ENCODE data around the gene PODN. TPM values are rescaled to one million over a fixed set of nuclear protein-coding genes. Genes with fewer than 3 reads are reported as not detected.

Gene PODN
- total RNA-seq, 1 donor from 2014 or later: 0.53 TPM

DNA sequence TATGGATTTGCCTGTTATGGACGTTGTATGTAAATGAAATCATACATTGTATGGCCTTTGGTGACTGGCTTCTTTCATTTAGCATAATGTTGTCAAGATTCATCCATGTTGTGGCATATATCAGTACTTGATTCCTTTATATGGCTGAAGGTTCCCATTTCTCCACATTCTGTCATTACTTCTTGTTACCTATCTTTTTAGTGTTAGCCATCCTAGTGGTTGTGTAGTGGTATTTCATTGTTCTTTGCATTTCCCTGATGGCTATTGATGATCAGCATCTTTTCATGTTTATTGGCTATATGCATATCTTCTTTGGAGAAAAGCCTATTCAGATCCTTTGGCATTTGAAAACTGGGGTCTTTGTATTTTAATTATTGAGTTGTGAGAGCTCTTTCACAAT, 39.8 kb upstream of the PODN start:
- FAIRE-seq (no peak), DNase-seq (ENCODE audit: low read depth) (no peak)
- H3K4me3 ChIP-seq (ENCODE audit: low read depth, low read length): no peak overlapping the region
- no peaks in the 10 kb centered on the region for H3K27me3 ChIP-seq (ENCODE audit: control insufficient read depth, insufficient read depth, low read length)
- no peaks in the 10 kb centered on the region for H3K36me3 ChIP-seq (ENCODE audit: control insufficient read depth, insufficient read depth, low read length)
- TF ChIP-seq, protein P1, sequence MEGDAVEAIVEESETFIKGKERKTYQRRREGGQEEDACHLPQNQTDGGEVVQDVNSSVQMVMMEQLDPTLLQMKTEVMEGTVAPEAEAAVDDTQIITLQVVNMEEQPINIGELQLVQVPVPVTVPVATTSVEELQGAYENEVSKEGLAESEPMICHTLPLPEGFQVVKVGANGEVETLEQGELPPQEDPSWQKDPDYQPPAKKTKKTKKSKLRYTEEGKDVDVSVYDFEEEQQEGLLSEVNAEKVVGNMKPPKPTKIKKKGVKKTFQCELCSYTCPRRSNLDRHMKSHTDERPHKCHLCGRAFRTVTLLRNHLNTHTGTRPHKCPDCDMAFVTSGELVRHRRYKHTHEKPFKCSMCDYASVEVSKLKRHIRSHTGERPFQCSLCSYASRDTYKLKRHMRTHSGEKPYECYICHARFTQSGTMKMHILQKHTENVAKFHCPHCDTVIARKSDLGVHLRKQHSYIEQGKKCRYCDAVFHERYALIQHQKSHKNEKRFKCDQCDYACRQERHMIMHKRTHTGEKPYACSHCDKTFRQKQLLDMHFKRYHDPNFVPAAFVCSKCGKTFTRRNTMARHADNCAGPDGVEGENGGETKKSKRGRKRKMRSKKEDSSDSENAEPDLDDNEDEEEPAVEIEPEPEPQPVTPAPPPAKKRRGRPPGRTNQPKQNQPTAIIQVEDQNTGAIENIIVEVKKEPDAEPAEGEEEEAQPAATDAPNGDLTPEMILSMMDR (IDR thresholded peaks at IDR 0.05; ENCODE audit: insufficient read depth, low read length, severe bottlenecking): no peak

DNA sequence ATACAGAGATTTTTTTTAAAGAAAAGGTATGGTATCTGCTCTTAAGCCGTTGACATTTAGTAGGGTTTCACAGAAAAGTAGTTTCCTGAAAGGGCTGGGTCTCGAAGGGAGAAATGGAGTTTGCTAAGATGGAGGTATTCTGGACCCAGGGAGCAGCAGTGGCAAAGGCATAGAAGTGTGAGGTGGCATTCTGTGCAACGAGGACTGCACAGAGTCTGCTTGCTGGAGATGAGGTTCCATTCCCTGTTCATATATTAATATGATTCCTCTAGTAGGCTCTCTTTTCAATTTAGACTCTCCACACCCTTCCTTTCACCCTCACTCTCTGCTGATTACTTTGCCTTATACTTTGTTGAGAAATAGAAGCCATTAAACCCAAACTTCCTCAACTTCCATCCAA, 38.5 kb upstream of the PODN start:
- TF ChIP-seq, protein P1 (IDR thresholded peaks at IDR 0.05; ENCODE audit: insufficient read depth, low read length, severe bottlenecking): no peak
- Histone ChIP-seq H3K36me3 (ENCODE audit: control insufficient read depth, insufficient read depth, low read length) (no peaks in the 10 kb centered on the region), H3K27me3 (ENCODE audit: control insufficient read depth, insufficient read depth, low read length) (no peaks in the 10 kb centered on the region), H3K4me3 (ENCODE audit: low read depth, low read length) (no peak overlapping the region)
- FAIRE-seq (no peak), DNase-seq (ENCODE audit: low read depth) (no peak)

DNA sequence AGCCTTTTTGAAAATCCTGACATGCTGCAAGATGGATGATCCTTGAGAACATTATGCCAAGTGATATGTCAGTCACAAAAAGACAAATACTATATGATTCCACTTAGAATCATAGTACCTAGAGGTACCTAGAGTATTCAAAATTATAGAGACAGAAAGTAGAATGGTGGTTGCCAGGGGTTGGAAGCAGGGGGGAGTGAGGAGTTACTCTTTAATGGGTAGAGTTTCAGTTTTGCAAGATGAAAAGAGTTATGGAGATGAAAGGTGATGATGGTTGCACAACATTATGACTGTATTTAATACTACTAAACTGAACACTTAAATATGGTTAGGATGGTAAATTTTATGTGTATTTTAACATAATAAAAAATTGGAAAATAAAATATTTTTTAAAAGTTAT, 37.9 kb upstream of the PODN start:
- TF ChIP-seq, protein P1 (IDR thresholded peaks at IDR 0.05; ENCODE audit: insufficient read depth, low read length, severe bottlenecking): no peak
- DNase-seq (ENCODE audit: low read depth) (no peak), FAIRE-seq (no peak)
- no peaks in the 10 kb centered on the region for H3K36me3 ChIP-seq (ENCODE audit: control insufficient read depth, insufficient read depth, low read length)
- H3K4me3 ChIP-seq (ENCODE audit: low read depth, low read length): no peak overlapping the region
- no peaks in the 10 kb centered on the region for H3K27me3 ChIP-seq (ENCODE audit: control insufficient read depth, insufficient read depth, low read length)

- Histone ChIP-seq H3K27me3 (ENCODE audit: control insufficient read depth, insufficient read depth, low read length) (no peaks in the 10 kb centered on the region), H3K4me3 (ENCODE audit: low read depth, low read length) (no peak overlapping the region), H3K36me3 (ENCODE audit: control insufficient read depth, insufficient read depth, low read length) (no peaks in the 10 kb centered on the region)
- FAIRE-seq (no peak), DNase-seq (ENCODE audit: low read depth) (peak; percentile 39)
- TF ChIP-seq, protein P1 (IDR thresholded peaks at IDR 0.05; ENCODE audit: insufficient read depth, low read length, severe bottlenecking): no peak
These were observed 36.8 kb upstream of the PODN start for GRCh38 chr1:53025034-53025768.

- DNase-seq (ENCODE audit: low read depth) (no peak), FAIRE-seq (no peak)
- Histone ChIP-seq H3K36me3 (ENCODE audit: control insufficient read depth, insufficient read depth, low read length) (no peaks in the 10 kb centered on the region), H3K27me3 (ENCODE audit: control insufficient read depth, insufficient read depth, low read length) (no peaks in the 10 kb centered on the region), H3K4me3 (ENCODE audit: low read depth, low read length) (no peak overlapping the region)
- TF ChIP-seq, protein P1 (IDR thresholded peaks at IDR 0.05; ENCODE audit: insufficient read depth, low read length, severe bottlenecking): no peak
These were observed 36.3 kb upstream of the PODN start for GRCh38 chr1:53025769-53026112.

- DNase-seq (ENCODE audit: low read depth): no peak
- FAIRE-seq: no peak
- no peak overlapping the region for H3K4me3 ChIP-seq (ENCODE audit: low read depth, low read length)
- H3K27me3 ChIP-seq (ENCODE audit: control insufficient read depth, insufficient read depth, low read length): no peaks in the 10 kb centered on the region
- no peaks in the 10 kb centered on the region for H3K36me3 ChIP-seq (ENCODE audit: control insufficient read depth, insufficient read depth, low read length)
- TF ChIP-seq, protein P1 (IDR thresholded peaks at IDR 0.05; ENCODE audit: insufficient read depth, low read length, severe bottlenecking): no peak
These were observed 35.8 kb upstream of the PODN start for GRCh38 chr1:53026254-53026653.
